ENCODE results near the gene SLC12A6.

Gene SLC12A6

GRCh38 chr15:34335176-34336032, 2.2 kb downstream of the SLC12A6 start:
- CTCF ChIA-PET, result interaction anchor here (1.4 to 1.6 kb wide), 2 partner anchors 32 to 94 kb away, joined by 4 to 6 read pairs; partner anchors contain the start of gene LPCAT4
- POLR2A ChIA-PET, result interaction anchor here (0.7 kb wide), 1 partner anchor 62 kb away, joined by 3 read pairs; no protein-coding TSS in a partner anchor
- no peak for DNase-seq (ENCODE audit: low read depth, low spot score)
- no peak overlapping the region for H3K4me3 ChIP-seq (ENCODE audit: low read depth, low read length)
- TF ChIP-seq CTCF (IDR thresholded peaks at IDR 0.05; ENCODE audit: insufficient read depth, low read length, missing control alignments), result no peak

- POLR2A ChIA-PET, result no interaction called here
- CTCF ChIA-PET, result interaction anchor here (1.3 to 1.9 kb wide), 2 partner anchors 8 to 225 kb away, joined by 4 to 5 read pairs; partner anchors contain the start of genes NOP10 and NUTM1
- TF ChIP-seq CTCF (IDR thresholded peaks at IDR 0.05; ENCODE audit: insufficient read depth, low read length, missing control alignments), result no peak
- no peak overlapping the region for H3K4me3 ChIP-seq (ENCODE audit: low read depth, low read length)
- DNase-seq (ENCODE audit: low read depth, low spot score), result no peak
Measured at GRCh38 chr15:34334672-34335071, 2.9 kb downstream of the SLC12A6 start.

- ChIA-PET POLR2A (no interaction called here), CTCF (interaction anchor here (0.8 to 1.9 kb wide), 4 partner anchors 10 to 121 kb away, joined by 3 to 5 read pairs (median 3); partner anchors contain the start of genes NOP10 and NUTM1)
- TF ChIP-seq CTCF (IDR thresholded peaks at IDR 0.05; ENCODE audit: insufficient read depth, low read length, missing control alignments), result no peak
- no peak overlapping the region for H3K4me3 ChIP-seq (ENCODE audit: low read depth, low read length)
- DNase-seq (ENCODE audit: low read depth, low spot score), result no peak
Measured at GRCh38 chr15:34332553-34333120, 4.9 kb downstream of the SLC12A6 start.

GRCh38 chr15:34331809-34332208, 5.8 kb downstream of the SLC12A6 start:
- H3K4me3 ChIP-seq (ENCODE audit: low read depth, low read length), result no peak overlapping the region
- ChIA-PET POLR2A (no interaction called here), CTCF (no interaction called here)
- DNase-seq (ENCODE audit: low read depth, low spot score), result no peak
- TF ChIP-seq CTCF (IDR thresholded peaks at IDR 0.05; ENCODE audit: insufficient read depth, low read length, missing control alignments), result no peak

GRCh38 chr15:34330279-34330678, 7.3 kb downstream of the SLC12A6 start:
- CTCF ChIA-PET, result interaction anchor here (1.2 to 1.5 kb wide), 2 partner anchors 13 to 90 kb away, joined by 3 to 4 read pairs; no protein-coding TSS in a partner anchor
- DNase-seq (ENCODE audit: low read depth, low spot score), result no peak
- POLR2A ChIA-PET, result interaction anchor here (2.5 kb wide), 1 partner anchor 8 kb away, joined by 7 read pairs; the partner anchor contains the start of gene SLC12A6
- no peak for TF ChIP-seq CTCF (IDR thresholded peaks at IDR 0.05; ENCODE audit: insufficient read depth, low read length, missing control alignments)
- H3K4me3 ChIP-seq (ENCODE audit: low read depth, low read length), result no peak overlapping the region

- POLR2A ChIA-PET, result interaction anchor here (2.5 kb wide), 1 partner anchor 9 kb away, joined by 7 read pairs; the partner anchor contains the start of gene SLC12A6
- no peak for DNase-seq (ENCODE audit: low read depth, low spot score)
- no peak overlapping the region for H3K4me3 ChIP-seq (ENCODE audit: low read depth, low read length)
- TF ChIP-seq CTCF (IDR thresholded peaks at IDR 0.05; ENCODE audit: insufficient read depth, low read length, missing control alignments), result no peak
- CTCF ChIA-PET, result interaction anchor here (0.8 to 1.4 kb wide), 5 partner anchors 11 to 26 kb away, joined by 3 to 6 read pairs (median 3); partner anchors contain the start of gene NOP10
Measured at GRCh38 chr15:34329006-34329405, 8.6 kb downstream of the SLC12A6 start.

Measured in AG04449 (cell line).